ENCODE results near the gene CD300LD.

DNA sequence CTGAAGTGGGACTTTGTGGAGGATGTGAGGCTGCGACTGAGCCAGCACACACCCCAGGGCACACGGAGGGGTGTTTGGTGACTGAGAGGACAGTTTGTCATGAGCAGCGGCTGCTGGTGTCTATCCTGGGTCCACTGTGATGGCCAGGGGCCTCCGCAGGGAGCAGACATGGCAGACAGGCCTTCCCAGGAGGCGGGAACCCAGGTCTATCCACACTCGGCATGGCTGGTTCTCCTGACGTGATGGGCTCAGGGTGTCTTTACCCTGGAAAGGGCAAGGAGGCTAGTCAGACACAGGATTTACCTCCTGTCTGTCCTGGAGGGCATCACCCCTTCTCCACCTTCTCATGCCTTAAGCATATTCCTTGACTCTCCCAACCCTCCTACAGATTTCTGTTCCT lies 45.5 kb downstream of the CD300LD start:
- TF ChIP-seq POLR2A (IDR thresholded peaks at IDR 0.05), result no peak
- TF ChIP-seq, protein P1, sequence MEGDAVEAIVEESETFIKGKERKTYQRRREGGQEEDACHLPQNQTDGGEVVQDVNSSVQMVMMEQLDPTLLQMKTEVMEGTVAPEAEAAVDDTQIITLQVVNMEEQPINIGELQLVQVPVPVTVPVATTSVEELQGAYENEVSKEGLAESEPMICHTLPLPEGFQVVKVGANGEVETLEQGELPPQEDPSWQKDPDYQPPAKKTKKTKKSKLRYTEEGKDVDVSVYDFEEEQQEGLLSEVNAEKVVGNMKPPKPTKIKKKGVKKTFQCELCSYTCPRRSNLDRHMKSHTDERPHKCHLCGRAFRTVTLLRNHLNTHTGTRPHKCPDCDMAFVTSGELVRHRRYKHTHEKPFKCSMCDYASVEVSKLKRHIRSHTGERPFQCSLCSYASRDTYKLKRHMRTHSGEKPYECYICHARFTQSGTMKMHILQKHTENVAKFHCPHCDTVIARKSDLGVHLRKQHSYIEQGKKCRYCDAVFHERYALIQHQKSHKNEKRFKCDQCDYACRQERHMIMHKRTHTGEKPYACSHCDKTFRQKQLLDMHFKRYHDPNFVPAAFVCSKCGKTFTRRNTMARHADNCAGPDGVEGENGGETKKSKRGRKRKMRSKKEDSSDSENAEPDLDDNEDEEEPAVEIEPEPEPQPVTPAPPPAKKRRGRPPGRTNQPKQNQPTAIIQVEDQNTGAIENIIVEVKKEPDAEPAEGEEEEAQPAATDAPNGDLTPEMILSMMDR (IDR thresholded peaks at IDR 0.05), result no peak
